ENCODE measurements around the gene HS3ST4.

- TF ChIP-seq CTCF (conservative IDR thresholded peaks at IDR 0.05; ENCODE audit: low read depth in 2 of 2) (no peak), POLR2AphosphoS5 (IDR thresholded peaks at IDR 0.05; ENCODE audit: low read depth) (no peak), EZH2 (IDR thresholded peaks at IDR 0.05; ENCODE audit: low read depth, unreplicated experiment) (no peak), CREB1 (CRISPR knock-in tag; IDR thresholded peaks at IDR 0.05; ENCODE audit: low read depth) (no peak), JUNB (IDR thresholded peaks at IDR 0.05; ENCODE audit: unreplicated experiment) (no peak), REST (IDR thresholded peaks at IDR 0.05; ENCODE audit: unreplicated experiment) (no peak), ZNF114 (CRISPR knock-in tag; IDR thresholded peaks at IDR 0.05) (no peak), NANOG (IDR thresholded peaks at IDR 0.05; ENCODE audit: borderline replicate concordance) (no peak), EZH2phosphoT487 (IDR thresholded peaks at IDR 0.05; ENCODE audit: unreplicated experiment) (no peak)
Measured at GRCh38 chr16:25868106-25868505, 176.3 kb downstream of the HS3ST4 start.
